Peyer's patch (tissue), 4 donors: ENCODE measurements around the gene ARHGAP24. TPM values are rescaled to one million over a fixed set of nuclear protein-coding genes. Genes with fewer than 3 reads are reported as not detected.

ENCODE experiments used
- DNase-seq, 3 donors: peaks; one replicate each; pipeline ENCODE4 v3.0.0-alpha.2; 2017 to 2019
- H3K27ac ChIP-seq, 4 donors: fragments of 200-600 bp; sonication (generic); one replicate each; pipeline ENCODE4 v1.5.1; 2016 to 2019
- H3K27me3 ChIP-seq, 2 donors: fragments of 200-600 bp; sonication (generic); one replicate each; pipeline ENCODE4 v1.5.1; 2019
- H3K36me3 ChIP-seq, 3 donors: fragments of 200-600 bp; sonication (generic); one replicate each; pipeline ENCODE4 v1.5.1; 2016 to 2019
- H3K4me1 ChIP-seq, 4 donors: fragments of 200-600 bp; sonication (generic); one replicate each; pipeline ENCODE4 v1.5.1; 2016 to 2019
- H3K4me3 ChIP-seq, 4 donors: fragments of 200-600 bp; sonication (generic); 1 replicate in 3 of 4; 2 replicates in 1 of 4; pipeline ENCODE4 v1.5.1; 2016 to 2019; ENCODE audit warnings: mild to moderate bottlenecking in 1 of 4
- H3K9me3 ChIP-seq, 4 donors: fragments of 200-600 bp; sonication (generic); one replicate each; pipeline ENCODE4 v1.5.1; 2016 to 2019; ENCODE audit warnings: mild to moderate bottlenecking in 1 of 4
- CTCF ChIP-seq, 6 experiments: fragments of 450-650 bp in 4 of 6; fragments of 200-600 bp in 2 of 6; sonication (generic) in 1 of 6; IDR thresholded peaks; one replicate each; pipeline ENCODE4 v1.5.1; 2017 to 2019; ENCODE audit warnings: antibody characterized with exemption in 6 of 6, mild to moderate bottlenecking in 3 of 6, moderate library complexity in 1 of 6
- POLR2A ChIP-seq, 2 donors: fragments of 450-650 bp; IDR thresholded peaks; one replicate each; pipeline ENCODE4 v1.5.1; 2017; ENCODE audit warnings: antibody characterized with exemption in 2 of 2, mild to moderate bottlenecking in 2 of 2, moderate library complexity in 2 of 2
- total RNA-seq, 4 donors: library from RNA; depleted of rRNA; stranded (reverse); fragments of >200 nt; gene quantifications; one replicate each; pipeline ENCODE4 v1.1.0, GENCODE V29; 2016

ARHGAP24 gene
- total RNA-seq, 4 donors from 2014 or later = 4.7 to 330 (median 20.0) TPM

GRCh38 chr4:85724791-85725563 is 250.0 kb downstream of the ARHGAP24 start:
- TF ChIP-seq CTCF (IDR thresholded peaks at IDR 0.05) = no peak
- no peak for TF ChIP-seq POLR2A (IDR thresholded peaks at IDR 0.05)
- Histone ChIP-seq H3K27me3 (no peaks in the 10 kb centered on the region), H3K27ac (peak overlapping the region; percentile 52 to 81 (median 60)), H3K9me3 (no peaks in the 10 kb centered on the region), H3K36me3 (no peaks in the 10 kb centered on the region), H3K4me3 (no peak overlapping the region), H3K4me1 (peaks cover 0 to 13% (median 2%) of the 10 kb centered on the region in 4 donors)
- no peak for DNase-seq

GRCh38 chr4:85725721-85726170 is 250.8 kb downstream of the ARHGAP24 start:
- TF ChIP-seq POLR2A (IDR thresholded peaks at IDR 0.05) (no peak), CTCF (IDR thresholded peaks at IDR 0.05) (no peak)
- peaks cover 0 to 13% (median 2%) of the 10 kb centered on the region in 4 donors for H3K4me1 ChIP-seq
- H3K4me3 ChIP-seq = no peak overlapping the region
- H3K27ac ChIP-seq = peak overlapping the region; percentile 52 to 81 (median 60)
- DNase-seq = peak in 2 of 3 donors; percentile 39 to 55
- H3K9me3 ChIP-seq = no peaks in the 10 kb centered on the region
- H3K27me3 ChIP-seq = no peaks in the 10 kb centered on the region
- no peaks in the 10 kb centered on the region for H3K36me3 ChIP-seq

- Histone ChIP-seq H3K4me1 (peaks cover 0 to 13% (median 2%) of the 10 kb centered on the region in 4 donors), H3K36me3 (no peaks in the 10 kb centered on the region), H3K9me3 (no peaks in the 10 kb centered on the region), H3K27ac (peak overlapping the region in 3 of 4 donors; percentile 16 to 81 (median 54)), H3K27me3 (no peaks in the 10 kb centered on the region), H3K4me3 (no peak overlapping the region)
- DNase-seq = no peak
- TF ChIP-seq POLR2A (IDR thresholded peaks at IDR 0.05) = no peak
- TF ChIP-seq CTCF (IDR thresholded peaks at IDR 0.05) = no peak
Observed at GRCh38 chr4:85726555-85726954, 251.6 kb downstream of the ARHGAP24 start.

GRCh38 chr4:85728464-85728863 is 253.5 kb downstream of the ARHGAP24 start:
- Histone ChIP-seq H3K27me3 (no peaks in the 10 kb centered on the region), H3K4me3 (no peak overlapping the region), H3K4me1 (peaks cover 0 to 13% (median 2%) of the 10 kb centered on the region in 4 donors), H3K9me3 (no peaks in the 10 kb centered on the region), H3K27ac (peak overlapping the region in 1 of 4 donors; percentile 20), H3K36me3 (no peaks in the 10 kb centered on the region)
- DNase-seq = no peak
- TF ChIP-seq CTCF (IDR thresholded peaks at IDR 0.05) (no peak), POLR2A (IDR thresholded peaks at IDR 0.05) (no peak)

GRCh38 chr4:85732124-85732523 is 257.2 kb downstream of the ARHGAP24 start:
- H3K27me3 ChIP-seq = no peaks in the 10 kb centered on the region
- TF ChIP-seq CTCF (IDR thresholded peaks at IDR 0.05) (no peak), POLR2A (IDR thresholded peaks at IDR 0.05) (no peak)
- H3K9me3 ChIP-seq = no peaks in the 10 kb centered on the region
- H3K27ac ChIP-seq = peak overlapping the region in 1 of 4 donors; percentile 2
- DNase-seq = no peak
- H3K36me3 ChIP-seq = no peaks in the 10 kb centered on the region
- H3K4me1 ChIP-seq = no peaks in the 10 kb centered on the region
- no peak overlapping the region for H3K4me3 ChIP-seq
